Dedifferentiated amniotic fluid mesenchymal stem cell (primary cell): Measurements from ENCODE around the gene AGPAT4.
A peak's percentile ranks its signal among the peaks of the same experiment; 100 is the strongest.

Experiments
- DNase-seq: peaks from one replicate; pipeline ENCODE4 v3.0.0-alpha.2; 2016; ENCODE audit errors: extremely low spot score

AGPAT4 gene

GRCh38 chr6:161166176-161166575 lies 107.7 kb downstream of the AGPAT4 start:
- no peak for DNase-seq

- DNase-seq: no peak
Measured at GRCh38 chr6:161164182-161164625, 109.7 kb downstream of the AGPAT4 start.

DNA sequence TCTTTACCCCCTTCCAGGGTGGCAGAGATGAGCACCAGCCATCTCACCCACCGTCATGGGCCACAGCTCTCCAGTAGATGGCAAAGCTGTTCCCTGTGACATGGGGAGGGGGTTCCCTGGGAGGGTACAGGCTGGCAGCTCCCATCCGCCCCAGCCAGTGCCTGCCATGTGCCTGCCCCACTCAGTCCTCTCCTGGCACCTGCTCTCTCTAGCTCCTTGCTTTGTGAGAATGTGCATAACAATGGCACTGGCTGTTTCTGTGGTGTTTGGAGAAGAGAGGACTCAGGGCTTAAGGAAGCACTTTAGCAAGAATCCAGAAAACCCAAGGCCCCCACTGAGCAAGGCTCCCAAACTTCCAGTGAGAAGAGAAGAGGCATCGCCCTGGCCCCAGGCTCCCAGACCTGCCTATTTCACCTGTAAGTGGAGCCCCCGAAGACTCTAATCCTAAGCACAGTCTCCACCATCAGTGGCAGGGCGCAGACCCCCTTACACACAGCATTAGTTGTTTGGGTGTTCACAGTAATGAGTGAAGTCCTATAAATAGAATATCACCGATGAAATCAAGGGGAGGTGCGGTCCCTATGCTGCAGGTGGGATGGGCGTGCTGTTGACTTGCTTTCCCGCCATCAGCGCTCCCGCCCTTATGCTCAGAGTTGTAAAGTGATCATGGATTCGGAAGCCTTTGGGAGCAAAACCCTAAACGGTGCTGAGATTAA lies 110.2 kb downstream of the AGPAT4 start:
- no peak for DNase-seq

GRCh38 chr6:161162722-161163121 lies 111.1 kb downstream of the AGPAT4 start:
- no peak for DNase-seq

GRCh38 chr6:161161889-161162624 lies 111.8 kb downstream of the AGPAT4 start:
- peak; percentile 77 for DNase-seq

- DNase-seq: no peak
Measured at GRCh38 chr6:161161121-161161520, 112.7 kb downstream of the AGPAT4 start.

DNA sequence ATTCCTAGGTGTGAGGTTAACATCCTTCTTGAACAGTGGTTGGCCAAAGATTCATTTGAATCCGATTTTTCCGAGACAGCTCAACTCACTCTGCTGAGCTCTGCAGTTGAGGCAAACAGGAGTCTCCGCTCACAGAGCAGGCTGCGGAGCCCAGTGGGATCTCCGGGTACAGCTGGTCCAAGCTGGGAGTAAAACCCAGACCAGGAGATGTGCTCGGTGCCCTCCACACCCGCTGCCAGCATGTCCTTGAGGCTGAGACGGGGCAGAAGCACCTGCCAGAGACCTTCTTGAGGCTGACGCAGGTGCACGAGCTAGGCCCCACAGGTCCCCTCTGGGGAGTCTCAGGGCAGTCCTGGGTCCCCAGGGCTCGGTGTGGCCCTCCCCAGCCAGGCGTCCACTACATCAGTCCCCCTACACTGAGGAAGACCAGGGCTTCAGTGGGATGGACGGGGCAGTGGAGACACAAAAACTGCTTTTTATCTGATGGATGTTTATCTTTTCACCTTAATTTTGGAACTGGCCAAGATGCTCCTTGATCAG lies 119.0 kb downstream of the AGPAT4 start:
- no peak for DNase-seq

DNA sequence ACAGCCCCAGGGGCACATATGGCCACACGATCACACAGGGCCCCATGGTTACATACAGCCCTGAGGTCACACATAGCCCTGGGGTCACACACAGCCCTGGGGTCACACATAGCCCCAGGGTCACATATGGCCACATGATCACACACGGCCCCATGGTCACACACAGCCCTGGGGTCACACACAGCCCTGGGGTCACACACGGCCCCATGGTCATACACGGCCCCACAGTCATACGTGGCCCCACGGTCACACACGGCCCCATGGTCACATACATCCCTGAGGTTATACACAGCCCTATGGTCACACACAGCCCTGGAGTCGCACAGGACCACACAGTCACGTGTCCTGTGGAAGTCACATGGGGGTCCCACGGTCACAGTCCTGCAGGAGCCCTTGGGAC lies 120.1 kb downstream of the AGPAT4 start:
- no peak for DNase-seq

DNA sequence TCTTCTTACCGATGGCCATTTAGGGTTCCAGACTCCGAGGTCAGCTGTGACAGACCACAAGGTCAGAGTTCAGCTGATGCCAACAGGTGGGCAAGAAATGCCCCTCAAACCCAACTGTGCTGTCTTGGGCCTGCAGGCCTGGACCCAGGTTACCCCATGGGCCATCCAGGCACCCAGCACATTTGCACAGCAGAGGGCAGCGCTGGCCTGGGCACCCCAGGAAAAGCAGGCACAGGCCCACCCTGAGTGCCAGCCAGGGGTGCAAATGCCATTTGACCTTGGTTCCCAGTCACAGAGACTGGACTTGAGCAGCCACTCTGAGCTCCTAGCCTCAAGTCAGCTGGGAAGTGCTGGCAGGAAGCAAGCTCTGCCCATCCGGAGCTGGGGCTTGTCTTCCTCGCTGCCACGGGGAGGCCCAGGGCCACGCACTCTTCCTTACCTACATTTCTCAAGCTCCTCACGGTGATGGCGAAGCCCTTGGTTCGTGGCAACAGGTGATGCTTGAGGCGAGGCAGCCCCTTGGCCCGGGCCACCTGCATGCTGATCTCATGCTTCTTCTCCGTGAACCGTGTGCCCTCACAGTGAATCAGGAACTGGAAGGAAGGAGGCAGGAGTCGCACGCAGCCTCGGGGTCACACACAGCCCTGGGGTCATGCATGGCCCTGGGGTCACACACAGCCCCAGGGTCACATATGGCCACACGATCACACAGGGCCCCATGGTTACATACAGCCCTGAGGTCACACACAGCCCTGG lies 120.8 kb downstream of the AGPAT4 start:
- DNase-seq: no peak

GRCh38 chr6:161152527-161152862 lies 121.4 kb downstream of the AGPAT4 start:
- no peak for DNase-seq

- no peak for DNase-seq
Measured at GRCh38 chr6:161151660-161152526, 122.0 kb downstream of the AGPAT4 start.

DNA sequence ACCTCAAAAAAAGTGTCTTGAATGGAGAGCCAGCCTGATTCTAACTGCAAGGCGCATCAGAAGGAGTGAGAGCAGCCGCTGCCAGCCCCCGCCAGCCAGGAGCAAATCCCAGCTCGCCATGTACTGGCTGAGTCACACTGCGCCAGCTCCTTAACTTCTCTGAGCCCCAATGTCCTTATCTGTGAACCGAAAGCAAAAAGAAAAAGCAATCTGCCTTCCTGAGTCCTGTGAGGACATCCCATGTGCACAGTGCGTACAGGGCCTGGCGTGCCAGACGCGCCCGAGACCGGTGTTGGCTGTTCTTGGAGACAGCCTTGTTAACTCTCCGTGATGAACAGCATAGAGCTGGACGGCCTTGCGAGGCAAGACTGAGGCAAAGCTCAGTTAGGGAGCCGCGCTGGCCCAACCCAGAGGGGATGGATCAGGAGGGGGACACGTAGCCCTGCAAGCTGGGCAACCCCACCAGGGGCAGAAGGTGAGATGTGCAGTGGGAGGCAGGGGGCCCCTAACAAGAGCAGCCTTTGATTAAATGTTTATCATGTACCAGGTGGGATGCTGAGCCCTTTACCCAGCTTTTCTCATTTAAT lies 122.7 kb downstream of the AGPAT4 start:
- no peak for DNase-seq

DNA sequence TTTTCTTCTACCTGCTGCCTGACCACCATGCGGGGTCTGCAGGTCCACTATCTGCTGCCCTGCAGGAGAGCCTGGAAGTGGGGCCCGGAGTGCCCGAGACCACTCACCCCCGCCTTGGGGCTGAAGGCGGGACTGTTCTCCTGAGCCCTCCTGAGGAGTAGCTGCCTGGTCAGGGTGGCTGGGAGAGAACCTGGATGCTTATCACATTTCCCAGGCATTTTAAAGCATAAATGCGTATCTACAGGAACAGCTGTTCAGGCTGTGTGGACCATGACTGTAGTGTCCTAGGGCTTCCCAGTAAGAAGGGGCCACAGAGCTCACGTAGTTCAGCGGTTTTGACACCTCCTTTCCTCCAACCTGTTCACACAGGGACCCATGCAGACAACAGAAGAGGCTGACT lies 123.3 kb downstream of the AGPAT4 start:
- DNase-seq: no peak

GRCh38 chr6:161150136-161150535 lies 123.7 kb downstream of the AGPAT4 start:
- DNase-seq: no peak

GRCh38 chr6:161143663-161144430 lies 130.0 kb downstream of the AGPAT4 start:
- DNase-seq: no peak

GRCh38 chr6:161142957-161143296 lies 130.9 kb downstream of the AGPAT4 start:
- no peak for DNase-seq

DNA sequence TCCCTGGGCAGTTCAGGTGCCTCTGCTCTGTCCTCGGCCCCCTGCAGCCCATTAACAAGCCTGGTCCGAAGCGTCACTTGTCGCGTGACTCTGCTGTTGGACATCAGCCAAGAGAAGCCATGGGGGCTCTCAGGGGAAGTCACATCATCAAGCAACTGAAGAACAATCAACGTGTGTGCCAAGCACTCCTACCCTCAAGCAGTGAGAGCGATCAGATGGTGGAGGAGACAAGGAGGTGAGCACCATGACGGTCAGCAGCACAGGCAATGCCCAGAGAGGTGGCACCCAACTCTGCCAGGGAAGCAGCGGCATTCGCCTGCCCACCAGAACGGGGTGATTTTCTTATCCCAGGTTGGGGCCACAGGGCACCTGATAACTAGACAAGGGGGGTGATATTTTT lies 132.7 kb downstream of the AGPAT4 start:
- DNase-seq: no peak

GRCh38 chr6:161140554-161140875 lies 133.3 kb downstream of the AGPAT4 start:
- DNase-seq: no peak

DNA sequence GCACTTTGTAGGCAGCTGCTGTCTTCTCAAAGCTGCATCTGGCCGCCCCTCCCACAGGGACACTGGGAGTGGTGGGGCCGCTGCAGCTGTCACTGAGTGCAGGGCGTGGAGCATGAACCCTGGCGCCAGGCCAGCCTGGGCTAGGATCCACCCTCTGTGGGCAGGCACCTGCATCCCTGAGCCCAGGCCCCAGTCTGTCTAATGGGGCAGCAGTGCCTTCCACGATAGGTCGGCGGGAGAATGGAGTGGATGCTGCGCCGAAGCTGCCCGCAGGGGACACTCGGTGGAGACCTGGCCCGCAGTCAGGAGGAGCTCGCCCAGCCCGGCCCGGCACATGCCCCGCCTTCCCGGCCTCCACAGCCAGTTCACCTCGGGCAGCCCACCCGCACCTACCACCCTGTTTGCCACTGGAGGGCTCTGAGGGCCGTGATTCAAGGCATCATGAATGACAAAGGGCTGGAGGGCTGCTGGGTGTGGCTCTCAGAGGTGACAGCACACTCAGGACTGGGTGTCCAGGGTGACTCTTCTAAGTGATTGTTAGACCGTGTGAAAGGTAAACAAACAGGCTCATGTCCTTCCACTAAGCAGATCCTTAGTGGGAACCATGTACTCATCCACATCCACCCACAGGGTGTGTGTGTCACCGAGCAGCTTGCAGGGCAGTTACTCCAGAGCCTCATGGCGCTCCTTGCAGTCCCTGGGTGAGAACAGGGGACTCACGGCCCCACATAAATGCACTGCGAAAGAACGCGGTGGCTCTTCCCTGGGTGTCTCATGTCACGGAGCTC lies 133.9 kb downstream of the AGPAT4 start:
- no peak for DNase-seq

GRCh38 chr6:161139304-161139765 lies 134.5 kb downstream of the AGPAT4 start:
- no peak for DNase-seq
